ENCODE measurements around the gene SMR3A. TPM values are rescaled to one million over a fixed set of nuclear protein-coding genes. Genes with fewer than 3 reads are reported as not detected.

The SMR3A gene
- total RNA-seq, 4 donors from 2014 or later, result not detected

- intact Hi-C loops (cut with DNase I; ENCODE audit: low total_unique reads), result no loop called here
- no peak overlapping the region for H3K4me3 ChIP-seq
- H3K27ac ChIP-seq, result no peak overlapping the region
- no peak for DNase-seq
- H3K9me3 ChIP-seq, result no peaks in the 10 kb centered on the region
- TF ChIP-seq CTCF (IDR thresholded peaks at IDR 0.05) (no peak), POLR2A (IDR thresholded peaks at IDR 0.05) (no peak)
- no peaks in the 10 kb centered on the region for H3K27me3 ChIP-seq
- H3K36me3 ChIP-seq, result no peaks in the 10 kb centered on the region
- no peaks in the 10 kb centered on the region for H3K4me1 ChIP-seq
Observed at GRCh38 chr4:70405765-70406164, 45.2 kb downstream of the SMR3A start.

Other genes starting within 250 kb of the SMR3A start
- not detected for gene PRR27, start 206.5 kb upstream of the SMR3A start, total RNA-seq
- gene ODAM, start 165.0 kb upstream of the SMR3A start, total RNA-seq, result under 1 TPM in 1 of 4 donors, not detected in 3; 0.35 TPM
- gene FDCSP, start 134.6 kb upstream of the SMR3A start, total RNA-seq, result not detected
- not detected for gene CSN3, start 118.2 kb upstream of the SMR3A start, total RNA-seq
- gene CABS1, start 25.8 kb upstream of the SMR3A start, total RNA-seq, result under 1 TPM in 1 of 4 donors, not detected in 3; 0.28 TPM
- not detected for gene SMR3B, start 22.4 kb downstream of the SMR3A start, total RNA-seq
- not detected for gene OPRPN, start 37.2 kb downstream of the SMR3A start, total RNA-seq
- not detected for gene MUC7, start 111.4 kb downstream of the SMR3A start, total RNA-seq
- not detected for gene AMTN, start 157.8 kb downstream of the SMR3A start, total RNA-seq
- not detected for gene AMBN, start 231.5 kb downstream of the SMR3A start, total RNA-seq

Data from uterus (tissue), 4 donors.